ENCODE results near the gene DNM1L.

Gene DNM1L

DNA sequence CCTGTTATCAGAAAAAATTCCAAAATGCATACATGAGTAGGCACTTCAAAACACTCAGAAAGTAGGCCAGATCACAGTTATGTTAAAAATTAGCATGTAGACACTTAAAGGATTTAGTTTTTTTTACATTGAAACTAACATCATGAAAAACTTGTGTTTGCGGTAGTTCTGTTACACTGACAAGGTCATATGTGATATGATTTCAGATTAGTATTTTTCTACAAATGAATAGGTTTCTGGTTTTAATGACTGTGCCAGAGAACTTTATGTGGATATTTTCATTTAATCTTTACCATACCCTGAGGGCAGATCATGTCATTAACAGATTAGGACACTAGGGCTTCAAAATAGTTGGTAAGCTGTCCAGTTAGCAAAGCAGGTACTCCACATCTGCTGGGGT, 55.9 kb downstream of the DNM1L start:
- H3F3A ChIP-seq (ENCODE audit: low read depth) = no peaks in the 10 kb centered on the region
- H3K4me1 ChIP-seq (ENCODE audit: insufficient read depth, low read length, poor library complexity, severe bottlenecking) = peaks cover 12% of the 10 kb centered on the region
- H3K9me3 ChIP-seq (ENCODE audit: insufficient read depth, low read depth, low read length) = no peaks in the 10 kb centered on the region
- H3K4me3 ChIP-seq (ENCODE audit: low read length, poor library complexity, severe bottlenecking) = no peak overlapping the region
- H3K4me2 ChIP-seq (ENCODE audit: low read depth, low read length, poor library complexity, severe bottlenecking) = no peak overlapping the region
- H3K79me2 ChIP-seq (ENCODE audit: insufficient read depth, low read length) = no peaks in the 10 kb centered on the region
- H4K20me1 ChIP-seq (ENCODE audit: insufficient read depth, low read length, poor library complexity, severe bottlenecking) = no peaks in the 10 kb centered on the region
- H3K9ac ChIP-seq (ENCODE audit: low read depth, low read length, poor library complexity, severe bottlenecking) = no peak overlapping the region
- H3K9me2 ChIP-seq (replicated peaks; ENCODE audit: low read depth, low read length) = no peaks in the 10 kb centered on the region
- no peak overlapping the region for H2AFZ ChIP-seq (ENCODE audit: low read length)
- H3K27me3 ChIP-seq (ENCODE audit: insufficient read depth, low read length, poor library complexity, severe bottlenecking) = no peaks in the 10 kb centered on the region
- peaks cover 67% of the 10 kb centered on the region for H3K36me3 ChIP-seq (ENCODE audit: insufficient read depth, low read length)
- TF ChIP-seq, protein P1, sequence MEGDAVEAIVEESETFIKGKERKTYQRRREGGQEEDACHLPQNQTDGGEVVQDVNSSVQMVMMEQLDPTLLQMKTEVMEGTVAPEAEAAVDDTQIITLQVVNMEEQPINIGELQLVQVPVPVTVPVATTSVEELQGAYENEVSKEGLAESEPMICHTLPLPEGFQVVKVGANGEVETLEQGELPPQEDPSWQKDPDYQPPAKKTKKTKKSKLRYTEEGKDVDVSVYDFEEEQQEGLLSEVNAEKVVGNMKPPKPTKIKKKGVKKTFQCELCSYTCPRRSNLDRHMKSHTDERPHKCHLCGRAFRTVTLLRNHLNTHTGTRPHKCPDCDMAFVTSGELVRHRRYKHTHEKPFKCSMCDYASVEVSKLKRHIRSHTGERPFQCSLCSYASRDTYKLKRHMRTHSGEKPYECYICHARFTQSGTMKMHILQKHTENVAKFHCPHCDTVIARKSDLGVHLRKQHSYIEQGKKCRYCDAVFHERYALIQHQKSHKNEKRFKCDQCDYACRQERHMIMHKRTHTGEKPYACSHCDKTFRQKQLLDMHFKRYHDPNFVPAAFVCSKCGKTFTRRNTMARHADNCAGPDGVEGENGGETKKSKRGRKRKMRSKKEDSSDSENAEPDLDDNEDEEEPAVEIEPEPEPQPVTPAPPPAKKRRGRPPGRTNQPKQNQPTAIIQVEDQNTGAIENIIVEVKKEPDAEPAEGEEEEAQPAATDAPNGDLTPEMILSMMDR (conservative IDR thresholded peaks at IDR 0.05; ENCODE audit: low read length) = no peak
- TF ChIP-seq EZH2phosphoT487 (IDR thresholded peaks at IDR 0.05; ENCODE audit: borderline replicate concordance) = no peak

DNA sequence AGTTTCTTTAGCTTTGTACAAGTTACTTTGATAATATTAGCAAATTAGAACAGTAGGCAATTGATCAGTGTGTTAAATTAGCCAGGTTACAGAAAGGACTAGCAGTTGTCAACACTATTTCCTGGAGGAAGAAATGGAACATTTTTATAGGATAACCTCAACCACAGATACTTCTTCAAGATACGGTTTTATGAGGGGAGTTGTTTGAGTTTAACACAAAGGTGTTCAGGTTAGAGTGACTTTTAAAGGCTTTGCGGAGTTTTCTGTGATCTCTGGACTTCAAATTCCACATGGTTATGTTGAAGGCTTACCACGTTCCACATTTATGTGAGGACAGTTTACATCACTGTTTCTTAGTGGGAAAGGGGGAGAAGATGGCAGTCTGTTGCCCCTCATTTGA, 57.3 kb downstream of the DNM1L start:
- Histone ChIP-seq H3K4me1 (ENCODE audit: insufficient read depth, low read length, poor library complexity, severe bottlenecking) (peaks cover 12% of the 10 kb centered on the region), H3K36me3 (ENCODE audit: insufficient read depth, low read length) (peaks cover 78% of the 10 kb centered on the region), H3K9me2 (replicated peaks; ENCODE audit: low read depth, low read length) (no peaks in the 10 kb centered on the region), H3K79me2 (ENCODE audit: insufficient read depth, low read length) (no peaks in the 10 kb centered on the region), H3K9ac (ENCODE audit: low read depth, low read length, poor library complexity, severe bottlenecking) (no peak overlapping the region), H3K4me2 (ENCODE audit: low read depth, low read length, poor library complexity, severe bottlenecking) (no peak overlapping the region), H4K20me1 (ENCODE audit: insufficient read depth, low read length, poor library complexity, severe bottlenecking) (no peaks in the 10 kb centered on the region), H3K4me3 (ENCODE audit: low read length, poor library complexity, severe bottlenecking) (no peak overlapping the region), H3K9me3 (ENCODE audit: insufficient read depth, low read depth, low read length) (no peaks in the 10 kb centered on the region), H3F3A (ENCODE audit: low read depth) (no peaks in the 10 kb centered on the region), H3K27me3 (ENCODE audit: insufficient read depth, low read length, poor library complexity, severe bottlenecking) (no peaks in the 10 kb centered on the region), H2AFZ (ENCODE audit: low read length) (no peak overlapping the region)
- no peak for TF ChIP-seq EZH2phosphoT487 (IDR thresholded peaks at IDR 0.05; ENCODE audit: borderline replicate concordance)
- TF ChIP-seq, protein P1 (conservative IDR thresholded peaks at IDR 0.05; ENCODE audit: low read length) = no peak

DNA sequence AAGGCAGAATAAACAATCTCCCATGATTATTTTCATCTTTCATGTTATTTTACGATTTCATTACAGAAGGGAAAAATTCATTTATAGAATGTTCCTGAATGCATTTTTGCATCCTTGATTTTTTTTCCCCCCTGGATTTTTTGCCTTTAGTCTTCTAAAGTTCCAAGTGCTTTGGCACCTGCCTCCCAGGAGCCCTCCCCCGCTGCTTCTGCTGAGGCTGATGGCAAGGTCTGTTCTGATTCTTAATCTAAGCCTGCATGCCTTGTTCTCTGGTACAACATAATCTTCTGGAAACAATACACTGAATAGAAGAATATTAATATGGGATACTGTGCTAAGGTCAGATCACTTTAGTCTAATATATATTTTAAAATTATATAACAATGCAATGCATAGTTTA, 58.6 kb downstream of the DNM1L start:
- Histone ChIP-seq H3K4me1 (ENCODE audit: insufficient read depth, low read length, poor library complexity, severe bottlenecking) (peaks cover 12% of the 10 kb centered on the region), H4K20me1 (ENCODE audit: insufficient read depth, low read length, poor library complexity, severe bottlenecking) (peaks cover 4% of the 10 kb centered on the region), H3K9ac (ENCODE audit: low read depth, low read length, poor library complexity, severe bottlenecking) (no peak overlapping the region), H3K27me3 (ENCODE audit: insufficient read depth, low read length, poor library complexity, severe bottlenecking) (no peaks in the 10 kb centered on the region), H3K4me3 (ENCODE audit: low read length, poor library complexity, severe bottlenecking) (no peak overlapping the region), H3K79me2 (ENCODE audit: insufficient read depth, low read length) (no peaks in the 10 kb centered on the region), H2AFZ (ENCODE audit: low read length) (no peak overlapping the region), H3K9me2 (replicated peaks; ENCODE audit: low read depth, low read length) (no peaks in the 10 kb centered on the region), H3F3A (ENCODE audit: low read depth) (no peaks in the 10 kb centered on the region), H3K4me2 (ENCODE audit: low read depth, low read length, poor library complexity, severe bottlenecking) (no peak overlapping the region), H3K36me3 (ENCODE audit: insufficient read depth, low read length) (peaks cover 78% of the 10 kb centered on the region), H3K9me3 (ENCODE audit: insufficient read depth, low read depth, low read length) (no peaks in the 10 kb centered on the region)
- TF ChIP-seq, protein P1 (conservative IDR thresholded peaks at IDR 0.05; ENCODE audit: low read length) = no peak
- no peak for TF ChIP-seq EZH2phosphoT487 (IDR thresholded peaks at IDR 0.05; ENCODE audit: borderline replicate concordance)
